ENCODE measurements around the gene RIMS1.

DNA sequence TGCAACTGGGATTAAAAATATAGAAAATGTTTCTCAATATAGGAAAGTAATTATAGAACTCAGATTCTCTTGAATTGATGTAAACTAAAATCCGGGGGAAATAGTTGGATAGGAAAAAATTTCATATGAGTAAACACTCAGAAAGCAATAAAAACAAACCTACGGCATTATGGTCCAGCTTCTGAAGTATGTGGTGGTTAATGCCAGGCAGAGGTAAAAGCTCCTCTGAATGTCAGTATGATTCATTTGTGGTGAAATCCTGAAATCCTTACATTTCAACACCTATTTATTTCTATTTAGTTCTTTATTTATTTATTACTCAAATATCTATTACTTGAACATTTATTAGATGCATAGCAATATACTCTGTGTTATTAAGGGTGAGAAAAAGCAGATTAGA, 145.1 kb downstream of the RIMS1 start:
- TF ChIP-seq, protein P1, sequence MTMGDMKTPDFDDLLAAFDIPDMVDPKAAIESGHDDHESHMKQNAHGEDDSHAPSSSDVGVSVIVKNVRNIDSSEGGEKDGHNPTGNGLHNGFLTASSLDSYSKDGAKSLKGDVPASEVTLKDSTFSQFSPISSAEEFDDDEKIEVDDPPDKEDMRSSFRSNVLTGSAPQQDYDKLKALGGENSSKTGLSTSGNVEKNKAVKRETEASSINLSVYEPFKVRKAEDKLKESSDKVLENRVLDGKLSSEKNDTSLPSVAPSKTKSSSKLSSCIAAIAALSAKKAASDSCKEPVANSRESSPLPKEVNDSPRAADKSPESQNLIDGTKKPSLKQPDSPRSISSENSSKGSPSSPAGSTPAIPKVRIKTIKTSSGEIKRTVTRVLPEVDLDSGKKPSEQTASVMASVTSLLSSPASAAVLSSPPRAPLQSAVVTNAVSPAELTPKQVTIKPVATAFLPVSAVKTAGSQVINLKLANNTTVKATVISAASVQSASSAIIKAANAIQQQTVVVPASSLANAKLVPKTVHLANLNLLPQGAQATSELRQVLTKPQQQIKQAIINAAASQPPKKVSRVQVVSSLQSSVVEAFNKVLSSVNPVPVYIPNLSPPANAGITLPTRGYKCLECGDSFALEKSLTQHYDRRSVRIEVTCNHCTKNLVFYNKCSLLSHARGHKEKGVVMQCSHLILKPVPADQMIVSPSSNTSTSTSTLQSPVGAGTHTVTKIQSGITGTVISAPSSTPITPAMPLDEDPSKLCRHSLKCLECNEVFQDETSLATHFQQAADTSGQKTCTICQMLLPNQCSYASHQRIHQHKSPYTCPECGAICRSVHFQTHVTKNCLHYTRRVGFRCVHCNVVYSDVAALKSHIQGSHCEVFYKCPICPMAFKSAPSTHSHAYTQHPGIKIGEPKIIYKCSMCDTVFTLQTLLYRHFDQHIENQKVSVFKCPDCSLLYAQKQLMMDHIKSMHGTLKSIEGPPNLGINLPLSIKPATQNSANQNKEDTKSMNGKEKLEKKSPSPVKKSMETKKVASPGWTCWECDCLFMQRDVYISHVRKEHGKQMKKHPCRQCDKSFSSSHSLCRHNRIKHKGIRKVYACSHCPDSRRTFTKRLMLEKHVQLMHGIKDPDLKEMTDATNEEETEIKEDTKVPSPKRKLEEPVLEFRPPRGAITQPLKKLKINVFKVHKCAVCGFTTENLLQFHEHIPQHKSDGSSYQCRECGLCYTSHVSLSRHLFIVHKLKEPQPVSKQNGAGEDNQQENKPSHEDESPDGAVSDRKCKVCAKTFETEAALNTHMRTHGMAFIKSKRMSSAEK (CRISPR knock-in tag; IDR thresholded peaks at IDR 0.05; ENCODE audit: borderline replicate concordance) = no peak
- TF ChIP-seq FOXK1 (CRISPR knock-in tag; IDR thresholded peaks at IDR 0.05) = no peak
- TF ChIP-seq, protein P2, sequence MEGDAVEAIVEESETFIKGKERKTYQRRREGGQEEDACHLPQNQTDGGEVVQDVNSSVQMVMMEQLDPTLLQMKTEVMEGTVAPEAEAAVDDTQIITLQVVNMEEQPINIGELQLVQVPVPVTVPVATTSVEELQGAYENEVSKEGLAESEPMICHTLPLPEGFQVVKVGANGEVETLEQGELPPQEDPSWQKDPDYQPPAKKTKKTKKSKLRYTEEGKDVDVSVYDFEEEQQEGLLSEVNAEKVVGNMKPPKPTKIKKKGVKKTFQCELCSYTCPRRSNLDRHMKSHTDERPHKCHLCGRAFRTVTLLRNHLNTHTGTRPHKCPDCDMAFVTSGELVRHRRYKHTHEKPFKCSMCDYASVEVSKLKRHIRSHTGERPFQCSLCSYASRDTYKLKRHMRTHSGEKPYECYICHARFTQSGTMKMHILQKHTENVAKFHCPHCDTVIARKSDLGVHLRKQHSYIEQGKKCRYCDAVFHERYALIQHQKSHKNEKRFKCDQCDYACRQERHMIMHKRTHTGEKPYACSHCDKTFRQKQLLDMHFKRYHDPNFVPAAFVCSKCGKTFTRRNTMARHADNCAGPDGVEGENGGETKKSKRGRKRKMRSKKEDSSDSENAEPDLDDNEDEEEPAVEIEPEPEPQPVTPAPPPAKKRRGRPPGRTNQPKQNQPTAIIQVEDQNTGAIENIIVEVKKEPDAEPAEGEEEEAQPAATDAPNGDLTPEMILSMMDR (IDR thresholded peaks at IDR 0.05) = no peak
- no peak for TF ChIP-seq FOXP1 (CRISPR knock-in tag; IDR thresholded peaks at IDR 0.05; ENCODE audit: borderline replicate concordance)
- TF ChIP-seq, protein P3, sequence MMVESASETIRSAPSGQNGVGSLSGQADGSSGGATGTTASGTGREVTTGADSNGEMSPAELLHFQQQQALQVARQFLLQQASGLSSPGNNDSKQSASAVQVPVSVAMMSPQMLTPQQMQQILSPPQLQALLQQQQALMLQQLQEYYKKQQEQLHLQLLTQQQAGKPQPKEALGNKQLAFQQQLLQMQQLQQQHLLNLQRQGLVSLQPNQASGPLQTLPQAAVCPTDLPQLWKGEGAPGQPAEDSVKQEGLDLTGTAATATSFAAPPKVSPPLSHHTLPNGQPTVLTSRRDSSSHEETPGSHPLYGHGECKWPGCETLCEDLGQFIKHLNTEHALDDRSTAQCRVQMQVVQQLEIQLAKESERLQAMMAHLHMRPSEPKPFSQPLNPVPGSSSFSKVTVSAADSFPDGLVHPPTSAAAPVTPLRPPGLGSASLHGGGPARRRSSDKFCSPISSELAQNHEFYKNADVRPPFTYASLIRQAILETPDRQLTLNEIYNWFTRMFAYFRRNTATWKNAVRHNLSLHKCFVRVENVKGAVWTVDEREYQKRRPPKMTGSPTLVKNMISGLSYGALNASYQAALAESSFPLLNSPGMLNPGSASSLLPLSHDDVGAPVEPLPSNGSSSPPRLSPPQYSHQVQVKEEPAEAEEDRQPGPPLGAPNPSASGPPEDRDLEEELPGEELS (CRISPR knock-in tag; IDR thresholded peaks at IDR 0.05) = no peak
- no peak for TF ChIP-seq SMAD3 (CRISPR knock-in tag; IDR thresholded peaks at IDR 0.05; ENCODE audit: borderline replicate concordance)
- TF ChIP-seq CBFB (CRISPR knock-in tag; IDR thresholded peaks at IDR 0.05; ENCODE audit: low read depth) = no peak
- TF ChIP-seq TP53 (CRISPR knock-in tag; IDR thresholded peaks at IDR 0.05) = no peak

Measured in WTC11 (cell line).